ENCODE measurements around the gene PTPRM. TPM values are rescaled to one million over a fixed set of nuclear protein-coding genes. Genes with fewer than 3 reads are reported as not detected.

PTPRM gene
- total RNA-seq, 1 donor from 2014 or later, result 65.5 TPM

DNA sequence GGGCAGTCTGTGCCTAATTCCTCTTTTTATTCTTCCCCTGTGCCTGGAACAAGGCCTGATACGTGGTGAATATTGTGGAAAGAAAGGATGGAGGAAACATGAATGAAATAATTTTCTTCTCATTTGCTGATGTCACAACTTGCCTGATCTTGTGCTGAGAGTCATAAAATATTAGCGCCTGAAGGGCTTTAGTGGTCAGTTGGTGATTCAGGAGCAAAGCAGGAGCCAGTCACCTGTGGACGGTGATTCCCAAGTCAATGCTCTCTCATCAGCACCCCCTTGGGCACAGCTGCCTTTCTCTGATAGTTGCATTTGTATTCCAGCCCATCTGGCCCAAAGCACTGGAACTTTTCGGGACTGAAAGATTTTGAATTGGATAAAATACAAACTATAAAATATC, 539.5 kb downstream of the PTPRM start:
- Histone ChIP-seq H3K36me3 (ENCODE audit: control insufficient read depth, insufficient read depth, low read length) (no peaks in the 10 kb centered on the region), H3K27me3 (ENCODE audit: control insufficient read depth, insufficient read depth, low read length) (no peaks in the 10 kb centered on the region), H3K4me3 (ENCODE audit: low read depth, low read length) (no peak overlapping the region)
- no peak for DNase-seq (ENCODE audit: low read depth)
- TF ChIP-seq, protein P1, sequence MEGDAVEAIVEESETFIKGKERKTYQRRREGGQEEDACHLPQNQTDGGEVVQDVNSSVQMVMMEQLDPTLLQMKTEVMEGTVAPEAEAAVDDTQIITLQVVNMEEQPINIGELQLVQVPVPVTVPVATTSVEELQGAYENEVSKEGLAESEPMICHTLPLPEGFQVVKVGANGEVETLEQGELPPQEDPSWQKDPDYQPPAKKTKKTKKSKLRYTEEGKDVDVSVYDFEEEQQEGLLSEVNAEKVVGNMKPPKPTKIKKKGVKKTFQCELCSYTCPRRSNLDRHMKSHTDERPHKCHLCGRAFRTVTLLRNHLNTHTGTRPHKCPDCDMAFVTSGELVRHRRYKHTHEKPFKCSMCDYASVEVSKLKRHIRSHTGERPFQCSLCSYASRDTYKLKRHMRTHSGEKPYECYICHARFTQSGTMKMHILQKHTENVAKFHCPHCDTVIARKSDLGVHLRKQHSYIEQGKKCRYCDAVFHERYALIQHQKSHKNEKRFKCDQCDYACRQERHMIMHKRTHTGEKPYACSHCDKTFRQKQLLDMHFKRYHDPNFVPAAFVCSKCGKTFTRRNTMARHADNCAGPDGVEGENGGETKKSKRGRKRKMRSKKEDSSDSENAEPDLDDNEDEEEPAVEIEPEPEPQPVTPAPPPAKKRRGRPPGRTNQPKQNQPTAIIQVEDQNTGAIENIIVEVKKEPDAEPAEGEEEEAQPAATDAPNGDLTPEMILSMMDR (IDR thresholded peaks at IDR 0.05; ENCODE audit: insufficient read depth, low read length, poor library complexity, severe bottlenecking), result no peak

DNA sequence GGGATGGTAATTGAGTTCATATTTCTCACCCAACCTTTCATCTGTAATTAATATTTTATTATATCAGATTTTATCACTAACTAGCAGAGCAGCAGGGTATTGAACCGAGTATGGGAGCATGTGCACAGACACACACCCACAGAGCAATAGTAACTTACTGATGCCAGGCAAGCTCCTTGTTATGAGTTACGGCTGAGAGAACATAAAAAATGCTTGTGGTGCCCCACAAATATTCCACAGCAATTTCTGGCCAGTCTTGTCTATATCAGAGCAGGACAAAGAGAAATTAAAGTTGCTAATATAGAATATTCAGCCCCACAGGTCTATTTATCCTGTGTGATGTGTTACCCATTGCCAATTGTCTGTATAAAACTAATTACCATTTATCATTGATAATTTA, 540.3 kb downstream of the PTPRM start:
- Histone ChIP-seq H3K4me3 (ENCODE audit: low read depth, low read length) (no peak overlapping the region), H3K36me3 (ENCODE audit: control insufficient read depth, insufficient read depth, low read length) (no peaks in the 10 kb centered on the region), H3K27me3 (ENCODE audit: control insufficient read depth, insufficient read depth, low read length) (no peaks in the 10 kb centered on the region)
- TF ChIP-seq, protein P1 (IDR thresholded peaks at IDR 0.05; ENCODE audit: insufficient read depth, low read length, poor library complexity, severe bottlenecking), result no peak
- peak; percentile 74 for DNase-seq (ENCODE audit: low read depth)

DNA sequence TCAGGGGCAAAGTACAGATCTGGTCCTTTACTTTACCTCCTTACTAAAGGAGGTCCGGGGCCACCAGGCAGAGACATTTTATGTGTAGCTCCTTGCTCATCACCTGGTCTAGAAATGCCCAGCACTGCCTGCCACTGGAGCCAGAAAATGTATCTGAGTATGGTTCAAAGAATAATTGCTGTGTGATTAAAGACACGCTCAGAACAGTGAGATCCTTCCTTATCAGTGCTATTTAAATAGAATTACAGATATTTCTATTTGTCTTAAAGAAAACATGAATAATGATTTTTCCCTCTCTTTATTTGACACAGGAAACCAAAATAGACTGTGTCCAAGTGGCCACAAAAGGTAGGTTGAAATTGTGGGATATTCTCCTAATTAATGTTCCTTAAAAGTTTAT, 547.4 kb downstream of the PTPRM start:
- no peaks in the 10 kb centered on the region for H3K27me3 ChIP-seq (ENCODE audit: control insufficient read depth, insufficient read depth, low read length)
- TF ChIP-seq, protein P1 (IDR thresholded peaks at IDR 0.05; ENCODE audit: insufficient read depth, low read length, poor library complexity, severe bottlenecking), result no peak

DNA sequence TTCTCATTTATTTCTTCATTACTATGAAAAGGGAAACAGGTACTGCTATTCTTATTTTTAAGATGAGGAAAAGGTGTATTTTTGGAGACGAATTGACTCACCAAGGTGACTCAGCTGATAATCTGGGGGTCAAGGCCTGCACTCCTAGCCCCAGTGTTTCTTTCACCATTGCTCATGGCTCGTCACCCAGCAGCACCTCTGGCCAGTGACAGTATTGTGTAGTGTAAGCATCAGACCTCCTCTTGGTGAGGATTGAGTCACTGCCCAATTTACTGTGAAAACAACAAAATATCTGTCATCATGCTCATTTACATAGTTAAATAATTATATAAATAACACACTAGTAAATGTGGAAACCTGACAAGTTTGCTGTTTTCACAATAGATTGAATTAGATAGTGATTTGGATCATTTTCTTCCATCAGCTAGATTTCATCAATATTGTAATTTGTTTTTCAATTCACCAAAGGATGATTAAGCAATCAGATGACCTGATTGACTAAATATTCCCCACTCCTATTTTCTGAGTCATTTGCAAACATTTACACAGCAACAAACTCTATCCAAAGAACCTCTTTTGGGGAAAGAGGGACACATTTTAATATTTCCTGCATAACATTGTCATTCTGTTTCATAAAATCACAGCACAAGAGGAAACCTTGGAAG, 549.4 kb downstream of the PTPRM start:
- TF ChIP-seq, protein P1 (IDR thresholded peaks at IDR 0.05; ENCODE audit: insufficient read depth, low read length, poor library complexity, severe bottlenecking), result no peak
- no peaks in the 10 kb centered on the region for H3K27me3 ChIP-seq (ENCODE audit: control insufficient read depth, insufficient read depth, low read length)
- no peak for DNase-seq (ENCODE audit: low read depth)
- no peaks in the 10 kb centered on the region for H3K36me3 ChIP-seq (ENCODE audit: control insufficient read depth, insufficient read depth, low read length)
- H3K4me3 ChIP-seq (ENCODE audit: low read depth, low read length), result no peak overlapping the region

More for the DNA sequence above, 547.4 kb downstream of the PTPRM start:
- H3K4me3 ChIP-seq (ENCODE audit: low read depth, low read length), result no peak overlapping the region
- DNase-seq (ENCODE audit: low read depth), result no peak
- H3K36me3 ChIP-seq (ENCODE audit: control insufficient read depth, insufficient read depth, low read length), result no peaks in the 10 kb centered on the region

DNA sequence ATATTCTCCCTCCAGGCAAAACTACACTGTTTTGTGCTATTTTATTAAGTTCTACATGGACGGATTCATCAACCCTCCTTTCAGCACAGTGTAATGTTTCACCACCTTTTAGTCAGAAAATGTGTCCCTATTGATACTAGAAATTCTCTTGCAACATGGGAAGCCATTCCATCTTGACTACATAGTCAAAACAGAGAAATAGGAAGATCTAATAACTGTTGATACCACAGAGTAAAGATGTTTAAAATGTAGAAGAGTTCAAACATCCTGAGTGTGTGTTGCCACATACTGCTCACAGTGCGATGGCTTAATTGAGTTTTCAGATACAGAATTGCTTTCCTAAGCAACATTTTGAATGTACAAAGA, 549.9 kb downstream of the PTPRM start:
- Histone ChIP-seq H3K27me3 (ENCODE audit: control insufficient read depth, insufficient read depth, low read length) (no peaks in the 10 kb centered on the region), H3K4me3 (ENCODE audit: low read depth, low read length) (no peak overlapping the region), H3K36me3 (ENCODE audit: control insufficient read depth, insufficient read depth, low read length) (no peaks in the 10 kb centered on the region)
- TF ChIP-seq, protein P1 (IDR thresholded peaks at IDR 0.05; ENCODE audit: insufficient read depth, low read length, poor library complexity, severe bottlenecking), result no peak
- no peak for DNase-seq (ENCODE audit: low read depth)

DNA sequence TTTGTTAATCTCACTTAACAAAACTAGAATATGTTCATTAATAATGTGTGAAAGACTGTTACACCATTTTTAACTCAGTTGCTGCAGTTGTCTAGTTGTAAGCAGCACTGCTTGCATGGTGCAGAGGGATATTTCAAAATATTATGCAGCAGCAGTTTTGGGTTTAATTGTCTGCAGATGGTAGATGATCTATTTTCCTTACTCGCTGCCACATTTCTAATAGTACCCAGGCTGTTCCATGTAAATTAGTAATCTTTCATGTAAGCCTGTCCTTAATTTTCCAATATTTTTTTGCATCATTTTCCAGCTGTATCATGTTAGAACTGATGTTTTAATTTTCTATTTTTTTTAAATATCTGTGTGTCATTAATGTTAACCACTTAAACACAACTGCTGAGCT, 554.0 kb downstream of the PTPRM start:
- H3K36me3 ChIP-seq (ENCODE audit: control insufficient read depth, insufficient read depth, low read length), result no peaks in the 10 kb centered on the region
- H3K27me3 ChIP-seq (ENCODE audit: control insufficient read depth, insufficient read depth, low read length), result no peaks in the 10 kb centered on the region
- DNase-seq (ENCODE audit: low read depth), result no peak
- TF ChIP-seq, protein P1 (IDR thresholded peaks at IDR 0.05; ENCODE audit: insufficient read depth, low read length, poor library complexity, severe bottlenecking), result no peak
- H3K4me3 ChIP-seq (ENCODE audit: low read depth, low read length), result no peak overlapping the region
